GM21360 (cell line): ENCODE results near the gene RAB26.

Experiments
- ATAC-seq: cut with Tn5 transposase; IDR thresholded peaks from one replicate; pipeline ENCODE4 v1.9.1; 2021; ENCODE audit warnings: mild to moderate bottlenecking, moderate library complexity; ENCODE audit not compliant: unreplicated experiment

RAB26 gene

DNA sequence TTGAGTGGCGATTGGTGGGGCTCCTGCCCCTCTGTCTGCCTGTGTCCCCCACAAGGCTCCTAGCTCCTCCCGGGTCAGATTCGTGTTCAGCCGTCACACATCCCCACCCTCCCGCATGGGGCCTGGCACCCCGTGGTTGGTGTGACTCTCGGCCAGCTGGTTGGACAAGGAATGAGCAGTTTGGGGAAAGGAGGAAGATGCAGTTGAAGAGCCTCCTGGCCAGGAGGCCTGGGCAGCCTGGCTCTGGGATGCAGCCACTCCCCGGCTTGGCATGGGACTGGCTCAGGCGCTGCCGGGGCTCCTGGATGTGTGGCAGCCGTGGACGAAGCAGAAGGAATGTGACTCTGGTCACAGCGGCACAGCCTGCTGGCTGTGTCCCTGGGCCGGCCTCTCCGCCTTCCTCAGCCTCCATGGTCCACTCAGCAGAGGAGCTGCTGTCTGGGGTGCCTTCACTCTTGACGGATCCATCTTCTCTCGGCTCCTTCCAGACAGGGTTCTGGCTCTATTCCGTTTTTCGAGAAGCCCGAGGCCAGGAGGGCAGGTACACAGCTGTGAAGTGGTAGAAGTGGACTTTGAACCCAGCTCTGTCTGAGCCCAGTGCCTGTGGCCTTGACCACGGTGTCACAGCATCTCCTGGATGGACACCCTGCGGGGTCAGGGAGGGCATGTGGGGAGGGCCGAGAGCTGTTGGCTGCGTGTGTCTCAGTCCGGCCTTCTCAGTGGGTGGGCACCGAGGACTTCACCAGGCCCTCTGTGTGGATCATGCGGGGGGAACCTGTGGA is 9.2 kb downstream of the RAB26 start:
- ATAC-seq: no peak

DNA sequence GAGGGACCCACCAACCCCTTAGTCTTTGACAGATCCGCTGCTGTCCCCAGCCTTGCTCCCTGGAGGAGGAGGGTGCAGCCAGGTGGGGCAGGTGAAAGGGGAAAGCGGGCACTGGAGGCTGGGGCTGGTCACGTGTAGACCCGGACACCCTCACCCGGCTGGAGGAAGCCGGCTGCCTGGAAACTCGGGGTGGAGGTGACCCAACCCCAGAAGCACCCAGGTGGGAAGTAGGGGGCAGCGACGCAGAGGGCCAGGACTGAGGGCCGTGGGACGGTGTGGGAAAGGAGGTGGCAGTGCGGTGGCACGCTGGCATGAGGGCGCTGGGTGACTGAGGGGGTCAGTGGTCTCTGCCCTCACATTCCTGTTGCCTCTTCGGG is 9.8 kb downstream of the RAB26 start:
- no peak for ATAC-seq

DNA sequence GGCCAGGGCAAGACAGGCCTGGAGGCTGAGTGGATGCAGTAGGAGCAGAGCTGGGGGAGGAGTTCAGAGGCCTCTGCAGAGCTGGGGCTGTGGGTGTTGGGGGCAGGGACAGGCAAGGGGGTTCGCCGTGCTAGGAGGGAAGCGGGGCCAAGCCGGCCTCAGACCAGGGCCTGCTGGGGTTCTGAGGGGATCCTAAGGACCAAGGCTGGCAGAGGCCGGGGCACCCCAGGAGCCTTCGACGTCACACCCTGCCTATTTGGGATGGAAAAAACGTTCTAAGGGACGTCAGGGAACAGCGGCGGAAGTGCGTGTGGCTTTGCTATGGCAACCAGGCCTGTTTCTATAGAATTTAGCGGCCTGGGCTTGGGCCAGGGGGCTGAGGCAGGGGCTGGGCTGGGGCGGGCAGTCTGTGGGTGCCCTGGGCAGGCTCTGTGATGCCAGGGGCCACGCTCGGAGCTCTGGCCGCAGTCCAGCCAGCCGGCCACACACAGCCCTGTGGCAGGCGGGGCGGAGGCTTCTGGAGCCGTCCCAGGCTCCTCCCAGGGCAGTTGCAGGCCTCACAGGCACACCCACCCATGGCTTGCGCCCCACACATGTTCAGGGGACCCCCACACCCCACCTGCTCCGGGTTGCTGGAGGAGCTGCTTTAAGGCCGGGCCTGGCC is 10.9 kb downstream of the RAB26 start:
- ATAC-seq: no peak

DNA sequence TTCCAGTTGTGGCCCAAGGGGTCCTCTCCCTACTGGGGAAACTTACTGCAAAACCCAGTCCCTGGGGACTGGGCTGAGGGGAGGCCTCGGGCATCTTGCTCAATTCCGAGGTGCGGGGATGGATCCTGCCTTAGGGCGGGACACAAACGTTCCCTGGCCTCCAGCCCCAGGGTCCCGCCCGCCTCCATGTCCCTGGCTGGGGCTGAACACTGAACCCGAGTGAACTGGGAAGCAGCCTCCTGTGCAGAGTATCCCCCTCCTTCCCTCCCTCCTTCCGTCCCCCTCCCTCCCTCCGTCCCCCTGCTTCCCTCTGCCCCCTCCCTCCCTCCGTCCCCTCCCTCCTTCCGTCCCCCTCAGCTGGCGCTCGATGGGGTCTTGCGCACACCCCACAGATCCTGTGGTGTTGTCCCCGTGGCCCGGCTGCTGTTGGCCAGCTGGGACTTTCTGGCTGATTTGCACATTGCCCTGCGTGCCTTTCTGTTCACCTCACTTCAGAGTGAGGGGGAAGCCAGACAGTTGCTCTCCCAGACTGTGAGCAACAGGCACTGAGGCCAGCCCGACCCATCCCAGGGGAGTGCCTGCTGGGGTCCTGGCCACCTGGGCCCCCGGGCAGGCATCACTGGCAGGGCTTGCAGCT is 12.6 kb downstream of the RAB26 start:
- no peak for ATAC-seq

DNA sequence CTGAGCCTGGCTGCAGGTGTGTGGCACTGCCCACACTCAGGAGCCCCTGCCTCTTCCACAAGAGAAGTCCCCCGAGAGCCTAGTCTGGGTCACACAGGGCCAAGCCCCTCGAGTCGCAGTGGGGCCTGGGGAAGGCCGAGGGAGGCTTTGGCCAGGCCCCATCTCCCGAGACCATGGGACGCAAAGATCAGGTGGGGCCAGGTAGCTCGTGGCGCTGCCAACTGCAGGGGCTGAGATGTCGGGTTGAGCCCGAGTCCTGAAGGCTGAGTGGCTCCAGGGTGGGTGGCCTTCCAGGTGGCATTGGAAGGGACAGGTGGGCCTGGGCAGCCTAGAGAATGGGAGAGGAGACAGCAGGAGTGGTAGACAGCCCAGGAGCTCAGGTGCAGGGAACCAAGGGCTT is 13.5 kb downstream of the RAB26 start:
- ATAC-seq: no peak

DNA sequence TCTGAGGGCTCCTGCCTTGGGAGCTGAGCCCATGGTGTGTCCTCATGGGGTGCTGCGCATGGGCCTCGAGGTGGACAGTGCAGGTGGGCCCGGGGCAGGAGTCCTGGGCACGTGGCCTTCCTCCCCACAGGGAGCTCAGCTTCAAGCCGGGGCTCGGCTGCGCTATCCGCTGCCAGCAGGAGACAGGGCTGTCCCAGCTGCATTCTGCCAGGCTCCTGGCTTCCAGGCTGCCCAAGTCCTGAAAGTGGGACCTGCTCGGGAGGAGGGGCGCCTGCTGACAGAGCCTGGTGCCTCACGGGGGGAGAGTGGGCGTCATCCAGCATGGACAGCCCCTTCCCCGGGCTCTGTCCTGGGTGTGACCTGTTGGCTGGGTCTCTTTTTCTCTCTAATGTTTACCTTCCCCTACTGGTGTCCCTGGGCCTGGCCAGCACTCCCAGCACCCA is 14.3 kb downstream of the RAB26 start:
- no peak for ATAC-seq

DNA sequence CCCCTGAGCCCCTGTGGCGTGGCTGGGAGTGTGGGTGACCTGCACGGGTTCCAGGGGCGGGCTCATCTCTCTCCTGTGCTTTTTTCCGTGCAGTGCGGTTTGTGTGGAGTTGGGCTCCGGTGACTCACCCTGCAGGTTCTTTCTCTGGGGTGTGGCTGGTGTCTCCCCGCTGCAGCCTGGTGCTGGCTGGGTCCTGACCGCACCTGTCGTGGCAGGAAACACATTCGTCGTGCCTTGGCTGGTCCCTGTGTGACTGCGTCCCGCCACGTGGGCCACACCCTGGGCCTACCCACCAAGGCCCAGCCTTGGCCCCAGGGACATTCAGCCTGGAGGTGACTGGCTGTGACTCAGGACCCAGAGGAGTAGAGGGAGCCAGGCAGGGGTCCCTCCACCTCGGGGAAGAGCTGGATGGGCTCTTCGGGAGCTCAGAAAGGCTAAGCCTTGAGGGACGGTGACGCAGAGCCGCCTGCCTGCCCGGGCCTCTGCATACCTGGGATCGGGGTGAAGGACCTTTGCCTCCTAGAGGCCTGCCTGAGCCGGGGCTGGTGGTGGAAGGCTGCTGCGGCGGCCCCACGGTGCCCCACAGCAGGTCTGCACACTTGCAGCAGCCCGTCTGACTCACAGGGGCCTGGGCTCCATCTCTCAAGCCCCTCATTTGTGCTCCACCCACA is 14.9 kb downstream of the RAB26 start:
- ATAC-seq: no peak

DNA sequence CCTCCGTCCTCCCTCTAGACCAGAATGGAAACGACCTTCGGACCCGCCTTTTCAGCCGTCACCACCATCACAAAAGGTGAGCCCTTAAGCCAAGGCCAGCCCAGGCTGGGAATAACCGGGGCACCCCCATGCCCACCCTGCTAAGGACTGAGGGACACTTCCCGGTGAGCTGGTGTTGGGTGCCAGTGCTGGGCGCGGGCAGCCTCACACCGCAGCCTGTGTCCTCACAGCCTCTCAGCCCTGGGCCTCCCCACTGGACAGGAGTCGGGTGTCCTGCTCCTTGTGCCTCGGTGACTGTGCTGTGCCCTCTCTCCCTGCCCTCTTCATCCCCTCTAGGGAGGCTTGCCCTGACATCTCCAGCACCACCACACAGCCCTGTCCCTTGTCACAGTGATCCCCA is 17.4 kb downstream of the RAB26 start:
- no peak for ATAC-seq

DNA sequence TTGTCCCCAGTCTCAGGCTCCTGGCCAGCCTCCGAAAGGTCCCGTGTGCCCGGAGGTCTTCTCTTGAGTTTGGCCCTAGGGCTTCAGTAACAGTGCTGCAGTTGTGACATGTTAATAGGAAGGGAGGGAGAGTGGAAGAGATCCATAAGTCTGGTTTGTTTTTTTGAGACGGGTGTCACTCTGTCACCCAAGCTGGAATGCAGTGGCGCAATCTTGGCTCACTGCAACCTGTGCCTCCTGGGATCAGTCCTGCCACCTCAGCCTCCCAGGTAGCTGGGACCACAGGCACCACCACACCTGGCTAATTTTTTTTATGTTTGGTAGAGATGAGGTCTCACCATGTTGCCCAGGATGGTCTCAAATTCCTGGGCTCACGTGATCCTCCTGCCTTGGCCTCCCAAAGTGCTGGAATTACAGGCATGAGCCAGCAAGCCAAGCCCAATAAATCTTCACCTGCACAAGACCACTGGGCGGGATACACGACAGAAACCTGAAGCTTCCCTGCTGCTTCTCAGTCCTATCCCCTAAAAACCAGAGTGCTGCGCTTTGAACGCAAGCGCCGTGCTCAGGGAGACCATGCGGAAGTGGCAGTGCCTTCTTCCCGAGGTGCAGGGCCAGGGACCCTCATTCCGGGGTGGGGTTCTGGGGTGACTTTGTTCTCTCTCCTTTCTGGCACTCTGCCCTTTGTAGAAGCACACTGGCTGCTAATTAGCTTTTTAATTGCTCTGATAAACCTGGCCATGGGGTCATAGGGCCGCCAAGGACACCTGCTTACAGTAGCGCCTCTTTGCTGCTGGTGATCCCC is 18.0 kb downstream of the RAB26 start:
- no peak for ATAC-seq

DNA sequence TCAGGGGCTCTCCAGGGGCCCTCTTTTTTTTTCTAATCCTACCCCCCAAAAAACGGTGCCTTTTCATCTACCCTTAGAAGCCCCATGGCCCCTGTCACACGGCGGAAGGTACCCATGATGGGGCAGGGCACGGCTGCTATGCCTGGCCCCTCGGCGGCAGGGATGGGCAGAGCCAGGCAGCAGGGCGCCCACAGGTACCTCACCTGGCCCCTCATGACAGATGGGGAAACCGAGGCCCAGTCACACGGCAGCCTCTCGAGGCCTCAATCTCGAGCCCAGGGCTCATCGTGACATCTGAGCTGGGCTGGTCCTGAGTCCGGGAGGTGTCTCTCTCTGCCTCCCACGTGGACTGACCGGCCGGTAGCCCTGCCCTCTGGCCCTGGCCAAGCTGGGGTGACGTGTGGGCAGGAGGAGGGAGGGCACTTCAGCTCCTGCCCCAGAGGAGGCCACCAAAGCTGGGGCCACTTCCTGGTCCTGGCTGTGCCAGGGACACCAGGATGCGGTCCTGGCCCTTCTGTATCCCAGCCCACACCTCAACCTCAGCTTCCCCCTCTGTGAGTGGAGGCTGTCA is 18.7 kb downstream of the RAB26 start:
- ATAC-seq: no peak

DNA sequence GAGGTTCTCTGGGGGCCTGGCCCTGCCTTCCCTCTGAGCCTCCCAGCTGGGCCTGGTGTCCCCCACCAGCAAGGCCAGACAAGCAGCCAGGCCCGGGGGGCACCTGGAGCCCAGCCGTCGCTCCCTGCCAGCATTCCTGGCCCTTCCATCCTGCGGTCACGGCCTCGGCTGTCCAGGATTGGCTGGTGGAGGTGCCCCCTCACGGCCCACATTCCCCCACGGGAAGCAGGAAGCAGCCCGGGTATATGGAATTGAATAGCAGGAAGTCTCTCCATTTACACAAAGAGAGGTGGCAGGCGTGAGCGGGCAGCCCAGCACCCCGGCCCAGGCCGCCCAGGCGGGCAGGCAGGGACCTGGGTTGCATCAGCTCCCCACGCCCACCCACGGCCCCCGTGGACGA is 21.7 kb downstream of the RAB26 start:
- no peak for ATAC-seq

DNA sequence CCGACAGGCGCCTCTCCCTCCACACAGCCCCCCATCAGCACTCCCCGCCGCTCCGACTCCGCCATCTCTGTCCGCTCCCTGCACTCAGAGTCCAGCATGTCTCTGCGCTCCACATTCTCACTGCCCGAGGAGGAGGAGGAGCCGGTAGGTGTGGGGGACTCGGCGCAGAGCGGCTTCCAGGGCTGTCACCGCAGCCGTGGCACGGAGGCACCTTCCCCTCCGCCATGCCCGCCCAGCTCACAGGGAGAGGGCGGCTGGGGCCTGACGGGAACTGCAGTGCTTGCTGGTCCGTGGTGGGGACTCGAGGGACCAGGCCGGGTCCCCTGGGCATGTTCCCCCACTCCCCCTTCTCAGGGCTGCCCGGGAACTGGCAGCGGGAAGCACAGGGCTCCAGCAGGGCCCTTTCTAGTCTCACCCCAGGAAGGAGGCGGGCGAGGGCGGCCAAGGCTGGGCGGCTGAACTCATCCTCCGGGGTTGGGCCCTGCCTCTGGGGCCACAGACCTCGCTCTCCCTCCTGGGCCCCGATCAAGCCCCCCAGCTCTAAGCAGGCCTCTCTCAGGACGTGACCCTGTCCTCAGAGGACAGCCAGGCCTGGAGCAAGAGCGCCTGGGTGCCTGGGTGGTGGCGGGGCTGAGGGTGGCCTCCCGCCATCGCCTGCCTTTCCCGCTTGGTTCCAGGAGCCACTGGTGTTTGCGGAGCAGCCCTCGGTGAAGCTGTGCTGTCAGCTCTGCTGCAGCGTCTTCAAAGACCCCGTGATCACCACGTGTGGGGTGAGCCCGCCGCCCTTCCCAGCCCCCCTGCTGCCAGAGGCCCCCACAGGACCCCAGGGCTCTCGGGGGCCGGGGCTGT is 22.4 kb downstream of the RAB26 start:
- no peak for ATAC-seq

DNA sequence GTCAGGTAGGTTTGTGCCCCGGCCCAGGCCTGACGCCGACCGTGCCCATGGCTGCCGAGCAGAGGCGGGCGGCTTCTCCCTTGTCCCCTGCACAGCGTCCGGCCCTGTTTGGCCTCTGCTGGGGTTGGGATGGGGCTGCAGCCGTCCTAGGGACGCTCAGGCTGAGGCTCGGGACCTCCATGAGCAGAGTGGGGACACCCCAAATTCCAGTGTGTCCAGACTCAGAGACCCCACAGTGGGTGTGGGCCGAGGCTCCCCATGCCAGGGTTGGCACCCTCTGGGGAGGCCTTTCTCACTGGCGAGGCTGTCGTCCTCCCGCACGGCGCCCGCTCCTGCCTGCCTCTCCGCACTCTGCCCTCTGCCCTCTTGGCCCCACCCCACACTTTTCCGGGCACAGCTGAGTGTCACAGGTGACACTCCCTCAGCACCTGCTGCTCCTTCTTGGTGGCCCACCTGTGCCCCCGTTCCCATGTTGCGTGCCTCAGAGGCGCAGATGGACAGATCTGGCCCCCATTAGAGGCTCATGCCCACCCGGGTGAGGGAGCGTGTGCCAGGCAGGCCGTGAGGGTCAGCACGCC is 23.3 kb downstream of the RAB26 start:
- ATAC-seq: no peak

DNA sequence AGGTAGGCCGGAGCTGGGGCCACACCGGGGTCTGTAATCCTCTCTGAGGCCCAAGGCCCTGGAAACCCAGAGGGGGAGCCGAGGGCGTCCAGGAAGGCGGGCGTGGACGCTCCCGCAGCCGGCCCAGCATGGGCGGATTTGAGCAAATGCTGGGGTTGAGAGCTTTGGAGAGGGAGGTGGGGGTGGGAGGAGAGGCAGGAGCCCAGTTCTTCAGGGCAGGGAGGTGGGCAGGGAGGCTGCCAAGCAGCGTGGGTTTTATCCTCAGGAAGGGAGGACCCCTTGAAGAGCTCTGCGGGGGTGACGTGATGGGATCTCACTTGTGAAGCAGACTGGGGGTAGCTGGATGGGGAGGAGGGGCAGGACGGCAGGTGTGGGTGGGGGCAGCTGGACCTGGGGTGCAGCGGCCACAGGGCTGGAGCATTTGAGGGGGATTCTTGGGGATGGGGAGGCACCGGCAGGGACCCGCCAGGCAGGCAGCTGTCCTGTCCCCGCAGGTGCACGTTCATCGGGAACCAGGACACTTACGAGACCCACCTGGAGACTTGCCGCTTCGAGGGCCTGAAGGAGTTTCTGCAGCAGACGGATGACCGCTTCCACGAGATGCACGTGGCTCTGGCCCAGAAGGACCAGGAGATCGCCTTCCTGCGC is 24.4 kb downstream of the RAB26 start:
- ATAC-seq: no peak

DNA sequence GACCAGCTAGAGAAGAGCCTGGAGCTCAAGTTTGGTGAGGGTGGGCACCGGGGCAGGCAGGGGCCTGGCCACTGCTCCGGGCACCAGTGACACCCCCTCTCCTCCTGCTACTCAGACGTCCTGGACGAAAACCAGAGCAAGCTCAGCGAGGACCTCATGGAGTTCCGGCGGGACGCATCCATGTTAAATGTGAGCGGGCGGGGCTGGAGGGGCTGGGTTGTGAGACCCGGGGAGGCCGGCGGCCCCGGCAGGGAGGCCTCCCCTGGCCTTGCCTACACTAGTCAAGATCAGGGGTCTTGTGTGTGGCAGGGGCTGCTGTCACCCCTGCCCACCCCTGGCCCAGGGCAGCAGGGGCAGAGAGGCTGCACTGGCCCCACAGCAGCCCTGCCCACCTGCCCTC is 24.9 kb downstream of the RAB26 start:
- ATAC-seq: no peak

DNA sequence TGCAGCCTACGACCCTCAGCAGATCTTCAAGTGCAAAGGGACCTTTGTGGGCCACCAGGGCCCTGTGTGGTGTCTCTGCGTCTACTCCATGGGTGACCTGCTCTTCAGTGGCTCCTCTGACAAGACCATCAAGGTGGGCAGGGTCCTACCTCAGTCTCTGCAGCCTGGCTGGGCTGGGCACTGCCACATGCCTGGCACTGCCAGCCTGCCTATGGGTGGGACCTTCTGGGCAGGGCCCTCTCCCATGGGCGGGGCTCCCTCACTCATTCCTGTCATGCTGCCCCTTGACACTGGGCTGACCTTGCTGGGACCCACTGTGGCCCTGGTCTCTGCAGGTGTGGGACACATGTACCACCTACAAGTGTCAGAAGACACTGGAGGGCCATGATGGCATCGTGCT is 25.5 kb downstream of the RAB26 start:
- no peak for ATAC-seq

DNA sequence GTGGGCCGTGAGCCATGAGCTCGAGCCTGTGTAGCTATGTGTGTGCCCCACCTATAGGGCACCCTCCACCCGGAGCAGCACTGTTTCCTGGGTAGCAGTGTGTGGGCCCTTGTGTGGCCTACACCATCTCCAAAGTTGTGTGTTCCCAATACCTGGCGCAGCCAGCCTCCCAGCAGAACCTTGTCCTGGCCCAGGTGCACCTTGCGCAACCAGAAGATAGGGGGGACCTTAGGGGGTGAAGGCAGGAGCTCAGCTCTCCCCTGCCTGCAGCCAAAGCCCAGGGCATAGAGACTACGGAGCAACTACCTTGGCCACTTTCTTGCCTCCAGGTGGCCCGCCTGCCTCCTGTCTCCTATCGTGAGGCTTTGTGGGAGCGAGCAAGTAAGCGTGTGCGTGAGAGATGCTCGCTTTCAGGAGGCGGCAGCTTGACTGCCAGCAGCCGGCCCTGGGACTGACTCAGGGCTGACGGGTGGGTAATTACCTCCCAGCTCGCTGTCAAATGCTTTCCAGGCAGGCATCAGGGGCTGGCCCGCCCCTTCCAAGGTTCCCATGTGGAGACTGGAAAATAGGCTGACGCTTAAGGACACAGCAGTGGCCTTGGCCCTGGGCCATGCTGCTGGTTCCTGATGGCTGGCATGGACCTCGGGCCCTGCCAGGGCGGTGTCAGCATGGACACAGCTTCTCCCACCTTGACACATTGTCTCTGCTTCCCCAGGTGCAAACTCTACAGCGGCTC is 26.1 kb downstream of the RAB26 start:
- ATAC-seq: no peak

DNA sequence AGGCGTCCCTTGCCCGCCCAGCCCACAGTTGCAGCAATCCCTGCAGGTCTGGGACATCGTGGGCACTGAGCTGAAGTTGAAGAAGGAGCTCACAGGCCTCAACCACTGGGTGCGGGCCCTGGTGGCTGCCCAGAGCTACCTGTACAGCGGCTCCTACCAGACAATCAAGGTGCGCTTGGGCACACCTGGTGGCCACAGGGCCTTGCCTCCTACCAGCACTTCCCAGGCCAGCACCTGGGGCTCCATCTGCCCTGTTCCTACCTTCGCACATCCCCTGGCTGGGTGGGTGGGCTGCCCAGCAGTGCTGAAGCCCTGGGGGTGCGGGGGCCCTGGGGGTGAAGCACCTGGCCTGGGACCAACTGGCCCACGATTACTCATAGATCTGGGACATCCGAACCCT is 27.0 kb downstream of the RAB26 start:
- ATAC-seq: no peak
